Kidney epithelial cell (primary cell): ENCODE data around the gene MYH9. TPM values are rescaled to one million over a fixed set of nuclear protein-coding genes. Genes with fewer than 3 reads are reported as not detected.

Source experiments
- DNase-seq: peaks from one replicate; pipeline ENCODE4 v3.0.0-alpha.2; 2010; ENCODE audit warnings: low read depth
- H3K27me3 ChIP-seq: 2 replicates; pipeline ENCODE4 v1.6.0; 2011; ENCODE audit warnings: low read length; ENCODE audit not compliant: control insufficient read depth, insufficient read depth
- H3K36me3 ChIP-seq: 2 replicates; pipeline ENCODE4 v1.5.1; 2011; ENCODE audit warnings: low read length; ENCODE audit not compliant: control insufficient read depth, insufficient read depth
- H3K4me3 ChIP-seq: 2 replicates; pipeline ENCODE4 v1.5.1; 2011; ENCODE audit warnings: low read depth, mild to moderate bottlenecking, control low read depth, low read length
- CTCF ChIP-seq: IDR thresholded peaks from 2 replicates; pipeline ENCODE4 v1.5.1; 2011; ENCODE audit warnings: mild to moderate bottlenecking, moderate library complexity, low read length, control low read depth, inconsistent platforms; ENCODE audit not compliant: insufficient read depth, poor library complexity, severe bottlenecking
- total RNA-seq: library from RNA; depleted of rRNA; stranded (reverse); fragments of >200 nt; gene quantifications from 2 replicates; pipeline ENCODE4 v1.2.3, GENCODE V29; 2015

Gene MYH9
- total RNA-seq, 1 donor from 2014 or later = 1,580 TPM

- no peak for DNase-seq
- Histone ChIP-seq H3K36me3 (no peaks in the 10 kb centered on the region), H3K4me3 (no peak overlapping the region), H3K27me3 (no peaks in the 10 kb centered on the region)
- TF ChIP-seq CTCF = no peak
Measured at GRCh38 chr22:36422287-36423014, 34.7 kb upstream of the MYH9 start.

GRCh38 chr22:36419912-36420882 lies 32.4 kb upstream of the MYH9 start:
- no peaks in the 10 kb centered on the region for H3K27me3 ChIP-seq
- H3K36me3 ChIP-seq = no peaks in the 10 kb centered on the region
- DNase-seq = no peak
- TF ChIP-seq CTCF = no peak
- no peak overlapping the region for H3K4me3 ChIP-seq

GRCh38 chr22:36419177-36419911 lies 31.6 kb upstream of the MYH9 start:
- no peaks in the 10 kb centered on the region for H3K36me3 ChIP-seq
- H3K27me3 ChIP-seq = no peaks in the 10 kb centered on the region
- DNase-seq = no peak
- H3K4me3 ChIP-seq = no peak overlapping the region
- no peak for TF ChIP-seq CTCF

GRCh38 chr22:36417281-36417686 lies 29.5 kb upstream of the MYH9 start:
- TF ChIP-seq CTCF = no peak
- no peak for DNase-seq
- H3K36me3 ChIP-seq = no peaks in the 10 kb centered on the region
- no peaks in the 10 kb centered on the region for H3K27me3 ChIP-seq
- H3K4me3 ChIP-seq = no peak overlapping the region

GRCh38 chr22:36415415-36416168 lies 27.8 kb upstream of the MYH9 start:
- Histone ChIP-seq H3K4me3 (no peak overlapping the region), H3K27me3 (no peaks in the 10 kb centered on the region), H3K36me3 (no peaks in the 10 kb centered on the region)
- no peak for TF ChIP-seq CTCF
- no peak for DNase-seq
